NCI-H146 (cell line): Measurements from ENCODE around the gene DENND4A.
A peak's percentile ranks its signal among the peaks of the same experiment; 100 is the strongest.
"Not testable (repeated sequence)": the region's sequence is repeated elsewhere in the genome, so short reads cannot be mapped to it uniquely, and the experiment has no call there.

ENCODE experiments used
- DNase-seq: peaks from one replicate; lab custom pipeline; 2025; lab: John Stamatoyannopoulos, UW

DENND4A gene

DNA sequence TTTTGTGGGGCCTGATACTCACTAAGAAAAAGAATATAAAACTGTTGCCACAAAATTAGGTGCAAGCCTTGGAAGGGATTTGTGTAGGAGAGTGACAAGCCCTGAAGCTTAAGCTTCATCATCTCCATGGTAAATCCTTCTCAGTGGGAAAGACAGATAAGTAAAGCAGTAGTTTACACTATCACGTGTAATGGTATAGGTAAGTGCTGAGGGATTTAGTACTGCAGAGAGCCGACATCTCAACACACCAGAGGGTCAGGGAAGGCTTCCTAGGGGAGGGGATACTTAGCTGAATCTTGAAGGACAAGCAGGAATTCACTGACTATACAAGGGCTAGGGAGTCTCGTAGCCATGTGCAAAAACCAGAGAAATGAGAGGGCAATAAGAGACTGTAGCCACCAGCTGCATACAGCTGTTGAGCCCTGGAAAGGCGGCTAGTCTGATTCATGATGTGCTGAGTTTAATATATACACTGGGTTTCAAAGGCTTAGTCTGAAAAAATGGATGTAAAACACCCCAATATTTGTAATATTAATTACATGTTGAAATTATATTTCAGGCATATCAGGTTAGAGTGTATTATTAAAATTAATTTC is 159.2 kb downstream of the DENND4A start:
- no peak for DNase-seq

DNA sequence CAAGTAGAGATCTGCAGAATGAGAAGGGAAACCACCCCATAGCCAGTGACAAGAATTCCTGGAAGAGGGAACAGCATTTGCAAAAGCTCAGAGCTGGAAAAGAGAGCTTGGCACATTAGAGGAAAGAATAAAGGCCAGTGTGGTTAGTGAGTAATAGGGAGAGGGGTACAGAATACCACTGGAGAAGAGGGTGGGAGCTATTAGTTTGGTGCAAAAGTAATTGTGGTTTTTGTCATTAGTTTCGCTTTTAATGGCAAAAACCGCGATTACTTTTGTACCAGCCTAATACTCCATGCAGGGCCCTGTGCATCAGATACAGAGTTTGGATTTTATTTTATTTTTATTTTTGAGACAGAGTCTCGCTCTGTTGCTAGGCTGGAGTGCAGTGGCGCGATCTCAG is 160.6 kb downstream of the DENND4A start:
- no peak for DNase-seq

DNA sequence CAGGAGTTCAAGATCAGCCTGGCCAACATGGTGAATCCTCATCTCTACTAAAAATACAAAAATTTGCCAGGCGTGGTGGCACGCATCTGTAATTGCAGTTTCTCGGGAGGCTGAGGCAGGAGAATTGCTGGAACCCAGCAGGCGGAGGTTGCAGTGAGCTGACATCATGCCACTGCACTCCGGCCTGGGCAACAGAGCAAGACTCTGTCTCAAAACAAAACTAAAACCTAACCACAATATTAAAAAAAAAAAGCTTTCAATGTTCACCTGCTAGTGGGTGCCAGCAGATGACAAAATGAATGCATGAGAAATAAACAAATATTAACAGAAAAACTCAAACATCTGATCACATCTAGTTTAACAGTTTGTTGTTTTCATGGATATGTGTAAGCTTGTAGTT is 161.3 kb downstream of the DENND4A start:
- no peak for DNase-seq

DNA sequence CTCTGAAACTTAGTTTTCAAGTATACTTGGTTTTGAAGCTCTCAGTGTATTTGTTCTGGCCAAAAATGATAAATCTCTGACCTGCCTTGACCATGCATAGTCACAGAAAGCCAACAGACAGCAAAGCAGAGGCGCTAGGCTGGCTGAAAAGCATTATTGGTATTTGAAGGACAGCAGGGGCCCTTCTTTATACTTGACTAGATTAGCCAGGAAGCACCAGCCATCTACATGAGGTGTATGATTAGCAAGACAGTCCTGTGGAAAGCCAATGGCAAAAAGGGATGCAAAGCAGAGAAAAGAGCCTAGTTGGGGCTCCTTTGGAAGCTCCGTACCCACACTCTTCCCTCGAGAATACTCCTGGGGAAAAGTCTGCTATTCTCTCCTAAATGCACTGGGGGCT is 162.5 kb downstream of the DENND4A start:
- no peak for DNase-seq

DNA sequence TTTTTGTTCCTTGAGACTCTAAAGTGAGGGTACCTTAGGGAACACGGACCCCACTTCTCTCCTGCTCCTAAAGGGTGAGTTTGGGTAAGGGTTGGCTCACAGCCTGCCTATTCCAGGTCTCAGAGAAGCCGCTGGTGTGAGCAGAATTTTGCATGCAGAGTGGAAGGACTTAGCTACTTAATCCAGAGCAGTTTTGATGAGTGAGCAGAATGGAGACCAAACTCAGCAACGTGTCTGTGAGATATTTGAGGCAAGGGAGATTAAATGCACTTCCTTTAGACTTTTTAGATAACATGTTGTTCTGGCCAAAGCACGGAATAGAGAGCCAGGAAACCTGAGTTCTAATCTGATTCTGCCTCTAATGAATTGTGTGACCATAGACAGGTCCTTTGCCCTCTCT is 165.2 kb downstream of the DENND4A start:
- no peak for DNase-seq

DNA sequence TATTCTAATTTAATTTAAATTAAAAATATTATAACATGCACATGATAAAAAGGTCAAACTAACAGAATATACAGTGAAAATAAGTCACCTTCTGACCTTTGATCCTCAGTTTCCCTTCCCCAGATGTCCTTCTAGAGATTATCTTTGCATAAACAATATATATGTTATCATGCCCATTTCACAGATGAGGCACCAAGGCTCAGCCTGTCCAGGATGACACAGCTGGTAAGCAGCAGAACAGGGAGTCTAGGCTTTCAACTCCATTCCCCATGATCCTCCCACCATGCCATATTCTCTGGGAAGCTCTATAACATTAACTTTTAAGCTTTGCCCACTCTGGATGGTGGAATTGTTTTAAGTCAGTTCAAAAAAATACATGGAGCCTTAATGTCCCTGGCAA is 169.0 kb downstream of the DENND4A start:
- DNase-seq, result no peak

DNA sequence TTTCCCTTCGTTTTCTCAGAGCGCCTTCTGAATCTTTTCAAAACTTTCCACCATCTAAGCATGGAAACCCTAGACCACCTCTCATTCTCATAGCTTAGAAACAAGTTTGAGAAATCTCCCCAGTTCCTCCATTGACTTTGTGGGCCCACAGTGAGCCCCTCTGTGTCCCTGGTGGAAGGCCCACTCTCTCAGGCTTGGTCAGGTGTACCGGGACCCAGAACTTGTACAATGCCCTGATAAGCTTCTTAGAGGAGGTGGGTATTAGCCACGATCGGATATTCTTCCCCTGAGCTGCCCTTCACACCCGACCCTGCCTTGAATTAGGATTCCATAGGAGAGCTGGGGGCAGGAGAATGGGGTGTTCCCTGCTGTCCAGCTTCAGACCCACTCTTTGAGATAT is 170.5 kb downstream of the DENND4A start, which contains the start of gene SLC24A1:
Gene SLC24A1, plus strand, starts transcription at position 301 of the 400 bp plus-strand sequence. CDS start 2,143 bp downstream, outside the sequence.
- DNase-seq, result no peak

DNA sequence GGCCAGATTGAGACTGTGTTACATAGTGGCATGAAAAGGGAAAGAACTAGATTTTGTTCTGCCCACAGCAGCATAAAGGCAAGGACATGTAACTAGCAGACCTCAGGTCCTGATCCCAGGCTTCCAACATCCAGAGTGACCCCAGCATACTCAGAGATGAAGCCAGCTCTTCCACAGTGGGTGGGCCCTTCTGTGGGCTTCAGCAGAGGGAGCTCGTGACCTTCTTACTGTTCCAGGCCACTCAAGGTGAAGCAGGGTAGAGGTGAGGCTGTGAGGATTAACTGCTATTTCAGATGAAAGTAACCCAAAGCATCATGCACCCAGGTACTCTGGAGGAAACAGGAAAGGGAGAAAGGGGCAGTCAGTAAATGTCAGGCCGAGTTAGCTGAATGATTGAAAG is 171.3 kb downstream of the DENND4A start:
- DNase-seq, result no peak

DNA sequence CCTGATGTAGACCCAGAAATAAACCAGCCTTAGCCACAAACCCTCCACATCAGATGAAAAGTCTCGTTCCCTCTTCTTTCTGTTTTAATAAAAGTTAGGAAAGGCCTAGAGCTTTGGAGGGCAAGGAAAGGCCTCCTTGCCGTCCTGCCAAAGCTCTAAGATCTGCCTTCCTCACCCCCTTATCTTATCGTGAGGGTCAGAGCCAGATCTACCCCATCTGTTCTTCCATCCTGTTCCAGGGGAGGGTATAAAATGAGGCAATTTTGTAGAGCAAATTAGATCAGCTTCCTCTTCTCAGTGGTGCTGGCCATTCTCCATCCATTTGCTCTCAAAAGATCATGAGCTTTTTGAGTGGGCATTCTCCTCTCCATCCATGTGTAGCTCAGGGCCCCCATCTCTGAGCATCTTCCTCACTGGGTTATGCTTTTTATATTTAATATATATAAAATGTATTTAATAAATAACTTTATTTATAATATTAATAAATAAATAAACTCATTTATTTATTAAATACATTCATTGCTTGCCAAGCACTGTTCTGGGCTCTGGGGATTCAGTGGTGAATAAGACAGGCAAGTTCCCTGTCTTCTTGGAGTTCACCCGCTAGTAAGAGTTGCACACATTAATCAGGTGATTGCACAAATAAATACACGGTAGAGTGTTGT is 172.3 kb downstream of the DENND4A start:
- DNase-seq, result no peak

DNA sequence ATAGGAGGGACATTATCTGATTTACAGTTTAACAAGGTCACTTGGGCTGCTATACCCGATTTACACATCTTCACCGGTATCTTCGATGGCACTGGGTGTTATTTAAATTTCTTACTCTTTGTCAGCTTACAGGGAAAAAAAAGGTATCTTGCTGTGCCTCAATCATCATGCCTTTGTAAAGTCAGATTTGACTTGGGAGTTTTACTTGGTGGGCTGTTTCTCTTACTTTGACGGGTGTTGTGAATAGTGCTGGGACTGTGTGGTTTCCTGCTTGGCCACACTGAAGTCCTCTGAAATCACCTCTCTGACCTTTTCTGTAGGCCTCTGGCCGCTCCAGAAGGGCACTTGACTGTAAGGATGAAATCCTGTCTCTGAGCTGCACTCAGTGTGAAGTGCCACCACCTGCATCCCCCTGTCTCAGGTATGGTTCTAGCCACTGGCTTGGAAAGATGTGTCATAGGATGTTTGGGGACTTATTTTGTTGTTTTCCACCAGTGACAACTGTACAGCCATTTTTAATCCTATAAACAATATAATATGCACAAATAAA is 173.5 kb downstream of the DENND4A start:
- no peak for DNase-seq

DNA sequence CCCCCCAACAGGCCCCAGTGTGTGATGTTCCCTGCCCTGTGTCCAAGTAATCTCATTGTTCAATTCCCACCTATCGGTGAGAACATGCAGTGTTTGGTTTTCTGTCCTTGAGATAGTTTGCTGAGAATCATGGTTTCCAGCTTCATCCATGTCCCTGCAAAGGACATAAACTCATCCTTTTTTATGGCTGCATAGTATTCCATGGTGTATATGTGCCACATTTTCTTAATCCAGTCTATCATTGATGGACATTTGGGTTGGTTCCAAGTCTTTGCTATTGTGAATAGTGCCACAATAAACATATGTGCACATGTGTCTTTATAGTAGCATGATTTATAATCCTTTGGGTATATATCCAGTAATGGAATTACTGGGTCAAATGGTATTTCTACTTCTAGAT is 176.2 kb downstream of the DENND4A start:
- DNase-seq, result not testable (repeated sequence)

DNA sequence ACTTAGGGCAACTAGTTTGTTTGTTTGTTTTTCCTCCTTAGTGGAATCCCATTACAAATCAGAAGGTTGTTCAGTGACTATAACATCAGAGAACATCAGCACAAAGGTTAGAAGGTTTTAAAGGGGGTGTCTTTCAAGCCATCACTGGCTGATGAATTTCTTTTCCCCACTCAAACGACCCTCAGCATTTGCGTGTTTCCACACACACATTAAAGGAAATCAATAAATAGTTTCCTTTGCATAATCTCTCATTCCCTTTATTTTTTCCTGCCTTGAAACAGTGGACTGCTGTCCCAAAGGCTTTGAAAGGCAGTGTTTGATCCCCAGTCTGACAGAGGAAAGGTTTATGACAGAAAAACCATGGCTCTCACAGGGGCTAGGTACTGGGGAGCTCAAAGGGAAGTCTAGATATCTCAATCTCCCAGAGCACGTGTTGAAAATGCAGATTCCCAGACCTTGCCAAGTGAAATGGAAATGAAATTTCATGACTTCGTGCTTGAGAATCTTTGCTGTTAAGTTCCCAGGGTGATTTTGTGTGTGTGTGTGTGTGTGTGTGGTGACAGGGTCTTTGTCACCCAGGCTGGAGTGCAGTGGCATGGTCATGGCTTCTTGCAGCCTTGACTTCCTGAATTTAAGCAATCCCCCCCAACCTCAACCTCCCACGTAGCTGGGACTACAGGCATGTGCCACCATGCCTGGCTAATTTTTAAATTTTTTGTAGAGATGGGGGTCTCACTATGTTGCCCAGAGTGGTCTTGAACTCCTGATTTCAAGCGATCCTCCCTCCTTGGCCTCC is 178.9 kb downstream of the DENND4A start:
- DNase-seq, result no peak

DNA sequence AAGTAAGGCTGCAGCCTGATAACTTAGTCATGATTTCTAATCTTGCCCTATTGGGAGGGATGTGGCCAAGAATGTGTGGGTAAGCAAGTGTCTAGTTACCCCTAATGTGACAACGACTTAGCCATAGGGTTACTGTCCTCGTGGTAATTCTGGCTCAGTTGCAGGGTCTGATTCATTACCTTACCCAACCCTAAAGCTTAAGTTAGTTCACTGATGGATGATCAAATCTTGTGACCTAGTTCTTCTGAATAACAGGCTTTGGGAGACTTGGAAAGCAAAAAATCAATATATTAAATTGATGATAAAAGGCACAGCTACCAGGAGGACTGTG is 179.5 kb downstream of the DENND4A start:
- no peak for DNase-seq

DNA sequence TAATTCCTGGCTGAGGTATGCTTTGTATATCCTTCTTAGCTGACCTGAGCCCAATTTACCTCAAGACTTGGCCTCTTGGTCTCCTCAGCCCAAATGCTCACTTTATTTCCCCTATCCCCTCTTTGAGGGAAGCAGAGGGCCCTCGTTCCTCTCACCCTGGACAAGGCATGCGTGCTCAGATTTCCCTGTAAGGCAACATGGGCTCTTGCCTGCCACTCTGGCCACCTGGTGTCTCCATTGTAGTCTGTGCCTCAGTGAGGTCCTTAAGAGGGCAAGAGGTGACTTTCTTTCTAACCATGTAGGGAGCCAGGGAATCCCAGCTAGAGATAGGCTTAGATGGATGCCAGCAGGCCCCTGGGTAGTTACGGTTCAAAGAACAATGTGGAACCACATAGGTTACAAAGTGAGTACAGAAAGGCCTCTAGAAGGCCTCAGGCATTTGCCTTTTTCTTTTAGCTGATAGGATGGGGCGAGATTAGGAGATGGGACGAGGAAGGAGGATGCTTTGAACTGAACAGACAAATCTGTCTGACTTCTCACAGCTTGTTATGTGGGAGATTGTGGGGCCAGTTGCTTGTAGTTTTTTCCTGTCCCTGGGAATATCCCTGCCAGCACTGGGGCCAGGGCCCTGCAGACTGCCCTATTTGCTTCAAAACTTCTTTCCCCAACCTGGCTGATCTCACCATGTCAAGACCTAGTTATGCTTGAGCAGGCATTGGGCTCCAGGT is 180.0 kb downstream of the DENND4A start:
- DNase-seq, result peak; percentile 4

DNA sequence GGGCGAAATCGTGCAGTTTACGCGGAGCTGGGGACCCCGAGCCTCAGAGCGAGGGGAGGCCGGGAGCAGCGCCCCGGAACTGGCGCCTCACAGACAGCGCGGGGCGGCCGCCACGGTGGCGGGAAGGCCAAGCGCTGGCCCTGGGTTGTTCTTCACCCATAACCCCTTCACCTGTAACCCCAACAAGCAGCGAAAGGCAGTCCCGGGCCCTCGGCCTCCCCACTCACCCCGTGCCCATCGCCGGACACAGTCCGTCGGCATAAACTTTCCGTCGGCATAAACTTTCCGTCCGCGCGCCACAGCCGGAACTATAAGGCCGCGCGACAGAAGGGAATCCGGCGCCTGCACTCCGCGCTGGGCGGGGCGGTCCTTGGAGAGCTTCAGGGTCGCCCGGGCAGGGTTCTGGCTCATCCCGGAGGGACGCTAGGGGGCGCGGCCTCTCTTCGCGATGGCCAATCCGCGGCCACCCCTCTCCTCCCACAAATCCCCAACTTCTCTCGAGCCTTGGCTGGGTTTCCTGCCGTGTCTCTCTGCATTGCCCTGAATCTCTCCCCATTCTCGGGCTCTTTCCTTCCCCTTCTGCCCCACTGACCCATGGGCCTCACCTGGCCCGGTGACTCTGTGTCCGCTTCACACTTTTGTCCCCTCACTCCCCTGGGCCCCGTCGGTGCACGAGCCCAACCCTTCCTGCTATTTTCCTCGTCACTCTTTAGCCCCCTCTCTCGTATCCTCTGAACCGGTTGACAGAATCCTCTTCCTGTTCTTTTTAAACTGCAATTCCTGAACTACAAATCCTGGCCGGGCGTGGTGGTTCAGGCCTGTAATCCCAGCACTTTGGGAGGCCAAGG is 181.0 kb downstream of the DENND4A start, which contains the start of gene INTS14:
Gene INTS14, minus strand, starts transcription at position 261 of the 848 bp plus-strand sequence. CDS start 3,751 bp downstream, outside the sequence.
- DNase-seq, result peak; percentile 95
